GM19468 (cell line): Measurements from ENCODE around the gene PHLDA1.

Source experiments
- ATAC-seq: cut with Tn5 transposase; IDR thresholded peaks from one replicate; pipeline ENCODE4 v1.9.1; 2021; ENCODE audit warnings: mild to moderate bottlenecking, moderate library complexity, moderate number of reproducible peaks; ENCODE audit not compliant: unreplicated experiment; ENCODE audit errors: extremely low read depth

The PHLDA1 gene

GRCh38 chr12:76031414-76032042, at the start of gene PHLDA1:
TSS of gene PHLDA1 (minus strand) at chr12:76031776.
- ATAC-seq: peak; percentile 77

GRCh38 chr12:76080729-76081415, 49.3 kb upstream of the PHLDA1 start:
- no peak for ATAC-seq

GRCh38 chr12:76080017-76080728, 48.6 kb upstream of the PHLDA1 start:
- ATAC-seq: no peak

GRCh38 chr12:76078748-76079147, 47.2 kb upstream of the PHLDA1 start:
- ATAC-seq: no peak

GRCh38 chr12:76075448-76075847, 43.9 kb upstream of the PHLDA1 start:
- no peak for ATAC-seq

GRCh38 chr12:76074701-76075336, 43.2 kb upstream of the PHLDA1 start:
- no peak for ATAC-seq

- ATAC-seq: no peak
Measured at GRCh38 chr12:76073561-76073960, 42.0 kb upstream of the PHLDA1 start.

- ATAC-seq: no peak
Measured at GRCh38 chr12:76072568-76072967, 41.0 kb upstream of the PHLDA1 start.

GRCh38 chr12:76069339-76069738, 37.8 kb upstream of the PHLDA1 start:
- no peak for ATAC-seq

GRCh38 chr12:76065917-76066316, 34.3 kb upstream of the PHLDA1 start:
- no peak for ATAC-seq

- ATAC-seq: no peak
Measured at GRCh38 chr12:76064904-76065303, 33.3 kb upstream of the PHLDA1 start.

- ATAC-seq: no peak
Measured at GRCh38 chr12:76060111-76060510, 28.5 kb upstream of the PHLDA1 start.

GRCh38 chr12:76057326-76057725, 25.8 kb upstream of the PHLDA1 start:
- ATAC-seq: no peak

- no peak for ATAC-seq
Measured at GRCh38 chr12:76055393-76055792, 23.8 kb upstream of the PHLDA1 start.

- ATAC-seq: no peak
Measured at GRCh38 chr12:76049575-76050251, 18.1 kb upstream of the PHLDA1 start.

GRCh38 chr12:76047742-76048141, 16.2 kb upstream of the PHLDA1 start:
- ATAC-seq: no peak

GRCh38 chr12:76047060-76047459, 15.5 kb upstream of the PHLDA1 start:
- ATAC-seq: no peak

GRCh38 chr12:76043377-76043776, 11.8 kb upstream of the PHLDA1 start:
- ATAC-seq: no peak

- ATAC-seq: no peak
Measured at GRCh38 chr12:76042147-76042546, 10.6 kb upstream of the PHLDA1 start.

GRCh38 chr12:76041406-76041805, 9.8 kb upstream of the PHLDA1 start:
- no peak for ATAC-seq
